DMS114 treated with DMSO at 0.1 percent for 48 hours (cell line): Measurements from ENCODE around the gene CLCN3.
"Not testable (repeated sequence)": the region's sequence is repeated elsewhere in the genome, so short reads cannot be mapped to it uniquely, and the experiment has no call there.

ENCODE experiments used
- DNase-seq: peaks from one replicate; lab custom pipeline; 2025; ENCODE audit not compliant: unreplicated experiment; lab: John Stamatoyannopoulos, UW

Gene CLCN3

DNA sequence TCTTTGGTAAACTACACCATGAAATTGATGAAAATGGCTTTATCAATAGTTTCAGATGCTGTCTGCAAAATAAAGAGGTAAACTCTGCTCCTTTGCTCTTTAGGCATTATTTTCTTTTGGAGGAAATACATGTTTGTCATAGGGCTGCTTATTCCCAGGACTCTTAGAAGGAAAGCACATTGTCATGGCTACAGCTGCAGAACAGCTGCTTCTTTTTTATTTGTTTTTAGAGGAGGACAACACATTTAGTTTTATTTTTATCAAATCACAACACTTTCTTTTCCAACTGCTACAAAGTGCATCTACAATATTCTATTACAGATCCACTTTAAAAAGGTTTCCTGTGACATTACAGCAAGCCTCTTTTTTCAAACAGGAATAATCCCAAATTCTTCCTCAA is 150.0 kb downstream of the CLCN3 start:
- no peak for DNase-seq

DNA sequence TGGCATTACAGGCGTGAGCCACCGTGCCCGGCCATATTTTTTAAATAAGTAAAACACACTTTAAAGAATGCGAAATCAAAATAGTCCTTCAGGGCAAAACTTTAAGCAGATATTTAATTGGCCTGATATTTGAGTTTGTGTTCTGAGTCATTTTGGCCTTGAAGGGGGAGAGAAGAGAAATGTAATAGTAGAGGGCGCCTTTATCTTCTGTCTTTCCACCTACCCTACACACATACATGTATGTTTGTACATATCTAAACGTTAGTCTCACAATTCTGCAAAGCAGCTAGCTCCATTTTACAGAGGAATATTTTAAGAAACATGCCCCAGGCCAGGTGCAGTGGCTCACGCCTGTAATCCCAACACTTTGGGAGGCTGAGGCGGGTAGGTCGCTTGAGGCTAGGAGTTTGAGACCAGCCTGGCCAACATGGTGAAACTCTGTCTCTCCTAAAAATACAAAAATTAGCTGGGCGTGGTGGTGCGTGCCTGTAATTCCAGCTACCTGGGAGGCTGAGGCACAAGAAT is 151.2 kb downstream of the CLCN3 start:
- DNase-seq = not testable (repeated sequence)
